Loucy (cell line): Measurements from ENCODE around the gene ANKS3.
"Not testable (repeated sequence)": the region's sequence is repeated elsewhere in the genome, so short reads cannot be mapped to it uniquely, and the experiment has no call there.

ENCODE experiments used
- H2AFZ ChIP-seq: fragments of 200-600 bp; sonication (generic); 2 replicates; pipeline ENCODE4 v1.6.0; 2016; ENCODE audit warnings: antibody characterized with exemption, mild to moderate bottlenecking, low read length, moderate library complexity
- H3F3A ChIP-seq: fragments of 200-600 bp; 2 replicates; pipeline ENCODE4 v1.6.0; 2016; ENCODE audit warnings: antibody characterized with exemption, low read depth, mild to moderate bottlenecking
- H3K27me3 ChIP-seq: fragments of 200-600 bp; sonication (generic); 2 replicates; pipeline ENCODE4 v1.6.1; 2014; ENCODE audit warnings: low read length, mild to moderate bottlenecking; ENCODE audit not compliant: insufficient read depth, poor library complexity, severe bottlenecking
- H3K36me3 ChIP-seq: fragments of 200-600 bp; sonication (generic); 2 replicates; pipeline ENCODE4 v1.6.1; 2016; ENCODE audit warnings: low read length; ENCODE audit not compliant: insufficient read depth
- H3K4me1 ChIP-seq: fragments of 200-600 bp; sonication (generic); 2 replicates; pipeline ENCODE4 v1.5.1; 2014; ENCODE audit warnings: low read length, mild to moderate bottlenecking; ENCODE audit not compliant: insufficient read depth, poor library complexity, severe bottlenecking
- H3K4me2 ChIP-seq: fragments of 200-600 bp; sonication (generic); 2 replicates; pipeline ENCODE4 v1.6.0; 2014; ENCODE audit warnings: antibody characterized with exemption, low read length, low read depth, mild to moderate bottlenecking; ENCODE audit not compliant: poor library complexity, severe bottlenecking
- H3K4me3 ChIP-seq: fragments of 200-600 bp; sonication (generic); 2 replicates; pipeline ENCODE4 v1.5.1; 2014; ENCODE audit warnings: low read length, mild to moderate bottlenecking, mixed read lengths; ENCODE audit not compliant: poor library complexity, severe bottlenecking
- H3K79me2 ChIP-seq: fragments of 200-600 bp; sonication (generic); 2 replicates; pipeline ENCODE4 v1.6.1; 2014; ENCODE audit warnings: low read length; ENCODE audit not compliant: insufficient read depth
- H3K9ac ChIP-seq: fragments of 200-600 bp; sonication (generic); 2 replicates; pipeline ENCODE4 v1.6.0; 2014; ENCODE audit warnings: mild to moderate bottlenecking, low read depth, low read length, moderate library complexity; ENCODE audit not compliant: poor library complexity, severe bottlenecking
- H3K9me2 ChIP-seq: fragments of 200-600 bp; sonication (generic); replicated peaks from 2 replicates; pipeline ENCODE4 v1.6.1; 2016; ENCODE audit warnings: low read depth, low read length, mixed read lengths
- H3K9me3 ChIP-seq: fragments of 200-600 bp; sonication (generic); 2 replicates; pipeline ENCODE4 v1.6.1; 2014; ENCODE audit warnings: mild to moderate bottlenecking, antibody characterized with exemption, low read length, low read depth; ENCODE audit not compliant: insufficient read depth
- H4K20me1 ChIP-seq: fragments of 200-600 bp; sonication (generic); 2 replicates; pipeline ENCODE4 v1.6.0; 2014; ENCODE audit warnings: antibody characterized with exemption, low read length, mild to moderate bottlenecking; ENCODE audit not compliant: insufficient read depth, poor library complexity, severe bottlenecking
- CTCF ChIP-seq: fragments of 200-600 bp; sonication (generic); conservative IDR thresholded peaks from 2 replicates; pipeline ENCODE4 v1.5.1; 2014; ENCODE audit warnings: mild to moderate bottlenecking, antibody characterized with exemption, low read length
- EZH2phosphoT487 ChIP-seq: fragments of 200-600 bp; IDR thresholded peaks from 2 replicates; pipeline ENCODE4 v1.6.1; 2018; ENCODE audit warnings: antibody characterized with exemption, mild to moderate bottlenecking, moderate library complexity, borderline replicate concordance

Gene ANKS3

GRCh38 chr16:4745274-4745569, 11.2 kb upstream of the ANKS3 start:
- H4K20me1 ChIP-seq, result no peaks in the 10 kb centered on the region
- no peak overlapping the region for H3K4me2 ChIP-seq
- no peaks in the 10 kb centered on the region for H3K79me2 ChIP-seq
- H3K4me3 ChIP-seq, result no peak overlapping the region
- H3K27me3 ChIP-seq, result no peaks in the 10 kb centered on the region
- TF ChIP-seq EZH2phosphoT487 (no peak), CTCF (no peak)
- no peak overlapping the region for H2AFZ ChIP-seq
- H3K9me2 ChIP-seq, result no peaks in the 10 kb centered on the region
- no peaks in the 10 kb centered on the region for H3K9me3 ChIP-seq
- H3K36me3 ChIP-seq, result no peaks in the 10 kb centered on the region
- no peaks in the 10 kb centered on the region for H3K4me1 ChIP-seq
- H3K9ac ChIP-seq, result no peak overlapping the region
- no peaks in the 10 kb centered on the region for H3F3A ChIP-seq

GRCh38 chr16:4744555-4745273, 10.6 kb upstream of the ANKS3 start:
- no peaks in the 10 kb centered on the region for H4K20me1 ChIP-seq
- no peak overlapping the region for H3K4me3 ChIP-seq
- no peaks in the 10 kb centered on the region for H3K9me2 ChIP-seq
- H2AFZ ChIP-seq, result no peak overlapping the region
- no peaks in the 10 kb centered on the region for H3K9me3 ChIP-seq
- no peaks in the 10 kb centered on the region for H3K36me3 ChIP-seq
- TF ChIP-seq CTCF, result no peak
- TF ChIP-seq EZH2phosphoT487, result no peak
- no peaks in the 10 kb centered on the region for H3K4me1 ChIP-seq
- H3K27me3 ChIP-seq, result no peaks in the 10 kb centered on the region
- H3F3A ChIP-seq, result no peaks in the 10 kb centered on the region
- H3K4me2 ChIP-seq, result no peak overlapping the region
- no peaks in the 10 kb centered on the region for H3K79me2 ChIP-seq
- no peak overlapping the region for H3K9ac ChIP-seq

- TF ChIP-seq CTCF (no peak), EZH2phosphoT487 (no peak)
- Histone ChIP-seq H3K79me2 (no peaks in the 10 kb centered on the region), H3K4me2 (no peak overlapping the region), H3K9me3 (no peaks in the 10 kb centered on the region), H3K4me3 (no peak overlapping the region), H3K36me3 (no peaks in the 10 kb centered on the region), H2AFZ (no peak overlapping the region), H3K9ac (no peak overlapping the region), H3F3A (no peaks in the 10 kb centered on the region), H3K27me3 (no peaks in the 10 kb centered on the region), H3K4me1 (no peaks in the 10 kb centered on the region), H4K20me1 (no peaks in the 10 kb centered on the region), H3K9me2 (no peaks in the 10 kb centered on the region)
Measured at GRCh38 chr16:4743226-4743878, 9.3 kb upstream of the ANKS3 start.

DNA sequence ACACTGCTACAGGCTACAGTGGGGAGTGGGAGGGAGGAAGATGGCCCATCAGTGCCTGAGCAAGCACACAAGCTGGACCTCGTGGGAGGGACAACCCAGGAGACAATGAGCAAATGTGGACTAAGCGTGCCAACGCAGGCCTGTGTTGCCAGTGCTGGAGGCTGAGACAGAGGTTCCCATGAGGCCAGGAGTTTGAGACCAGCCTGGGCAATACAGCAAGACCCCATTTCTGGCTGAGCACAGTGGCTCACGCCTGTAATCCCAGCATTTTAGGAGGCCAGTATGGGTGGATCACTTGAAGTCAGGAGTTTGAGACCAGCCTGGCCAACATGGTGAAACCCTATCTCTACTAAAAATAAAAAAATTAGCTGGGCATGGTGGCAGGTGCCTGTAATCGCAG, 4.3 kb upstream of the ANKS3 start:
- not testable (repeated sequence) for H3K27me3 ChIP-seq, H4K20me1 ChIP-seq, H3F3A ChIP-seq, H3K36me3 ChIP-seq, H3K9me2 ChIP-seq, H3K4me1 ChIP-seq, H3K9me3 ChIP-seq, H3K79me2 ChIP-seq, H3K4me2 ChIP-seq, H3K9ac ChIP-seq, H3K4me3 ChIP-seq, H2AFZ ChIP-seq
